ENCODE measurements around the gene TACR2. TPM values are rescaled to one million over a fixed set of nuclear protein-coding genes. Genes with fewer than 3 reads are reported as not detected.
A peak's percentile ranks its signal among the peaks of the same experiment; 100 is the strongest.

The TACR2 gene
- polyA plus RNA-seq (2012; ENCODE audit: insufficient read depth, insufficient read length), result not detected

GRCh38 chr10:69416695-69417094 is at the start of gene TACR2:
TSS of gene TACR2 (minus strand) at chr10:69416918. CDS start at chr10:69416323, 595 bp downstream.
- H3K4me3 ChIP-seq (ENCODE audit: low read length), result no peak within 1 kb of the TSS
- DNase-seq (ENCODE audit: low read depth, low spot score), result no peak

GRCh38 chr10:69466158-69466490 is 49.4 kb upstream of the TACR2 start:
- H3K4me3 ChIP-seq (ENCODE audit: low read length), result no peak overlapping the region
- no peak for DNase-seq (ENCODE audit: low read depth, low spot score)

DNA sequence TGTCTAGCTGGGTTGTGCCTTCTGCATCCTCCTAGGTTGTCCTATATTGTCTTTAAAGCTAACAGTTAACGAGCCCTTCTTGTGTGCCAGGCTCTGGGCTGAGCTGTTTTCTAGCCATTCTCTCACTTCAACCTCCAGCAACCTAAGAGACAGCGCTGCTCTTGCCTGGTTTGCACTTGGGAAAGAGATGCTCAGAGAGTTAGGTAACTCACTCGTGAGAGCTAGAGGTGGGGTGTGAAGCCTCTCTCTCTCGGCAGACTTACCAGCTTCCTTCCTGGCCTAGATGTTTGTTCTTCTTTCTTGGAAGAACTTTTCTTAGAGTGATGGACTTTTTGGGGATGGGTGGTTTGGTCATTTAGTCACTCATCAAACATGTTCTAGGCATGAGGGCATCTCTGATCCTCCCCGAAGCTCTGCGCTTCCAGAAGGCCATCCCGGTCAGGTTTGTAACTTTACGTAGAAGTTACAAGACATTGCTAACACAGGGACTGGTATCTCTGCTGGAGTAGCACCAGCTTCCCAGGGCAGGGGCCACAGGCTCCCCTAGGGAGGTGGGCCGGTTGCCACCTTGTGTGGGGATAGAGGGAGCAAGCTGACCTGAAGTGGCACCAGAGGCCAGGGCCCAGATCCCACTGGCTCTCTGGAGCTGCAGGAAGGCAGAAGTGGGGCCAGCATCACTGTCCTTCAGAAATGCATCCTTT is 48.9 kb upstream of the TACR2 start:
- no peak overlapping the region for H3K4me3 ChIP-seq (ENCODE audit: low read length)
- peak; percentile 28 for DNase-seq (ENCODE audit: low read depth, low spot score)

DNA sequence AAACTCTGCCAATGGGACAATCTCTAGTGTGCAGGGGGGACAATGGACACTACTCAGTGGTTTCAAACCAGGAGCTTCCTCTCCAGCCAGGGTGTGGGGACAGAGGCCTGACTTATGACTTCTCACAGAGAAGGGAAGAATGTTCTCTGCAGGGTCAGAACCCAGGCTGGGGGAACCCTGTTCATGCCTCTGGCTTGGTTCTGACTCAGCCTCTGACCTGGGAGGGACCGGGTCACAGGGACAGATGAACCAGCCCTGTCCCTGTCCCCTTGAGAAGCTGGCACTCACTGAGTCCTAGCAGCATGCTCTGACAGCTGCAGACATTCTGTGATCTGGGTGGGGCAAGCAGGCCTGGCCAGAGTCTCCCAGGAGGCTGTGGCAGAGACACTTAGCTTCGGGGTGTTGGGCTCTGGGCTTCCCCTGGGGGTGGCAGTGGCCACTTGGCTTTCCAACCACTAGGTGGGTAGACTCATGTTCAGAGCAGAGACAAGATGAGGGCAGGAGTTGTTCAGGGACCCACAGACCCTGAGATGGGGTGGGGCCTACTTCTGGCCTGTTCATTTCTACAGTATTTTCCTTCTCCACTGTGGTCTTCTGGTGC is 48.2 kb upstream of the TACR2 start:
- H3K4me3 ChIP-seq (ENCODE audit: low read length), result no peak overlapping the region
- peak; percentile 9 for DNase-seq (ENCODE audit: low read depth, low spot score)

- H3K4me3 ChIP-seq (ENCODE audit: low read length), result no peak overlapping the region
Measured at GRCh38 chr10:69464401-69464800, 47.7 kb upstream of the TACR2 start.

GRCh38 chr10:69463886-69464285 is 47.2 kb upstream of the TACR2 start:
- no peak overlapping the region for H3K4me3 ChIP-seq (ENCODE audit: low read length)
- DNase-seq (ENCODE audit: low read depth, low spot score), result no peak

More at GRCh38 chr10:69464401-69464800, 47.7 kb upstream of the TACR2 start:
- DNase-seq (ENCODE audit: low read depth, low spot score), result no peak

- no peak overlapping the region for H3K4me3 ChIP-seq (ENCODE audit: low read length)
- DNase-seq (ENCODE audit: low read depth, low spot score), result no peak
Measured at GRCh38 chr10:69461243-69462025, 44.7 kb upstream of the TACR2 start.

DNA sequence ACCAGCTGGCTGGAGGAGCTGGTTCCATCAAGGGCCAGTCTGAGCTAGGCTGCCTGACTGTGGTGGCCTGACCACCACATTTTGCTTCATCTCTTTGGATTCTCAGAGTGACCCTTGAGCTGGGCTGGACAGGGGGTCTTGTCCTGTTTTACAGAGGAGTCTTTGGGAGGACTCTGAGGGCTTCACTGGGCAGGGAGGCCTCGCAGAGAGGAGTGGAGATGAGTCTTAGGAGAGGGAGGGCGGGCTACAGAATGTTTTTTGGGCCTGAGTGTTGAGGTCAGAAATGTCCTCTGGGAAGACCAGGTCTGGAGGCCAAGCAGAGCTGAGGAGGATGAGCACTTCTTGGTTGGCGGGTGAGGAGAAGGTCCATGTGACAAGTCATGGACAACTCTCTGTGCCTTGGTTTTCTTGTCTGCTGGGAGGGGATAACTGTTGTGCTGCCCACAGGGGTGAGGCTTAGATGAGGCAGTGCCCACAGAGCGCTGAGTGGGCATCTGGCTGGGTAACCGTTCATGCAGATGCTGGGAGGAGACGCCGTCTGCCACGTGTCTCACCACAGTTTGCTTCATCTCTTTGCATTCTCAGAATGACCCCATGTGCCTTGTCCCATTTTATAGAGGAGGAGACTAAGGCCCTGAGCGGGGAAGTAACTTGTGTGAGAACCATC is 44.0 kb upstream of the TACR2 start:
- H3K4me3 ChIP-seq (ENCODE audit: low read length), result no peak overlapping the region
- no peak for DNase-seq (ENCODE audit: low read depth, low spot score)

DNA sequence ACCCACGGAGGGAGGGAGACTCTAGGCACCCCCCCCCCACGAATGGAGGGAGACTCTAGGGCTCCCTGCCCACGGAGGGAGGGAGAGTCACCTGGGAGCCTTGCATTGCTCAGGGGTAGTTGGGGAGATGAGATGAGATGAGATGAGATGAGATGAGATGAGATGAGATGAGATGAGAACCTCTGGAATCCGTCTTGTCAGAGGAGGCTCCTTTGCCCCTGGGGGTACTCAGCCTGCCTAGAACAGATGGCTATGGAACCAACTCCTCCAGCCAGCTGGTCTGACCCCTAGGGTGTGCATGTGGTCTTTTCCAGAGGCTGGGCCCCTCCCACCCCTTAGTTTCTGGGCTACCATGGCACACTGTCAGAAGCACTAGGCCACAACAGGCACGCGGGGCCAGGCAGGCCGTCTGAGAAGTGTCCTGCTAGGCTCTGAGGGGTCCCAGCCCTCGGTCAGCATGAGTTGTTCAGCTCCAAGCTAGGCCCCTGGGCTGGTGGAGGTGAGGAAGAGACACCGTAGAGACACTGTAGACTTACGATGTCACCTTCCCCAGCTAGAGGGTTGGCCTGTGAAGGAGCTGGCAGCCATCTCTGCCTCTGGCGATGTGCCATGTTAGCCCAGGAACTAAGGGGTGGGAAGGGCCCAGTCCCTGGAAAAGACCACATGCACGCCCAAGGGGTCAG is 43.3 kb upstream of the TACR2 start:
- DNase-seq (ENCODE audit: low read depth, low spot score), result no peak
- no peak overlapping the region for H3K4me3 ChIP-seq (ENCODE audit: low read length)

DNA sequence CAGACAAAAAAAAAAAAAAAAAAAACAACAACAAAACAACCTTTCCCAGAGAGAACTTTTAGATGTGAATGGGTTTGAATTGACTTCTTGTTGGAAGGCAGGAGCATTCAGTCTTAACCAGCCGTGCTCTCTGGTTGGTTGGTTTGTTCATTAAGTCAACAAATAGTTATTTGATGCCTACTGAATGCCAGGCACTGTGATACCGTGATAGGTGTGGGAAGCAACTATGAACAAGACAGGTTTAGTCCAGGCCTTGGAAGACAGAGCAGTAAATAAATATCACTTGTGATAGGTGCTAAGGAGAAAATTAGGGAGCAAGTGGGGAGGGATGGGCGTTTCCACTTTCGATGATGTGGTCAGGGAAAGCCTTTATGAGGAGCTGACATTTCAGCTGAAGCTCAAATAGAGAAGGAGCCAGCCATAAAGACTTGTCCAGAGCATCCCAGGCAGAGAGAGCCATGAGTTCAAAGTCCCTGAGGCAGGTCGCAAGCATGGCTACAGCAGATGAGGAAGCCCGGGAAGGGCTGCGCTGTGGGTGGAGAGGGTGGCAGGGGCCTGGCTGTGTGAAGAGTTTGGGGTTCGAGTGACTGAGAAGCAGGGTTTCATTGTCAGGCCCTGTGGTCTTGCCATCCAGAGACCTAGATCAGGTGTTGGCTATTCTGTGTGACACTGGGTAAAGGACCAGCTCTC is 42.5 kb upstream of the TACR2 start:
- no peak overlapping the region for H3K4me3 ChIP-seq (ENCODE audit: low read length)
- no peak for DNase-seq (ENCODE audit: low read depth, low spot score)

GRCh38 chr10:69458430-69459100 is 41.8 kb upstream of the TACR2 start:
- no peak overlapping the region for H3K4me3 ChIP-seq (ENCODE audit: low read length)
- no peak for DNase-seq (ENCODE audit: low read depth, low spot score)

- no peak overlapping the region for H3K4me3 ChIP-seq (ENCODE audit: low read length)
- DNase-seq (ENCODE audit: low read depth, low spot score), result no peak
Measured at GRCh38 chr10:69457771-69458237, 41.1 kb upstream of the TACR2 start.

- no peak for DNase-seq (ENCODE audit: low read depth, low spot score)
- no peak overlapping the region for H3K4me3 ChIP-seq (ENCODE audit: low read length)
Measured at GRCh38 chr10:69456880-69457693, 40.4 kb upstream of the TACR2 start.

DNA sequence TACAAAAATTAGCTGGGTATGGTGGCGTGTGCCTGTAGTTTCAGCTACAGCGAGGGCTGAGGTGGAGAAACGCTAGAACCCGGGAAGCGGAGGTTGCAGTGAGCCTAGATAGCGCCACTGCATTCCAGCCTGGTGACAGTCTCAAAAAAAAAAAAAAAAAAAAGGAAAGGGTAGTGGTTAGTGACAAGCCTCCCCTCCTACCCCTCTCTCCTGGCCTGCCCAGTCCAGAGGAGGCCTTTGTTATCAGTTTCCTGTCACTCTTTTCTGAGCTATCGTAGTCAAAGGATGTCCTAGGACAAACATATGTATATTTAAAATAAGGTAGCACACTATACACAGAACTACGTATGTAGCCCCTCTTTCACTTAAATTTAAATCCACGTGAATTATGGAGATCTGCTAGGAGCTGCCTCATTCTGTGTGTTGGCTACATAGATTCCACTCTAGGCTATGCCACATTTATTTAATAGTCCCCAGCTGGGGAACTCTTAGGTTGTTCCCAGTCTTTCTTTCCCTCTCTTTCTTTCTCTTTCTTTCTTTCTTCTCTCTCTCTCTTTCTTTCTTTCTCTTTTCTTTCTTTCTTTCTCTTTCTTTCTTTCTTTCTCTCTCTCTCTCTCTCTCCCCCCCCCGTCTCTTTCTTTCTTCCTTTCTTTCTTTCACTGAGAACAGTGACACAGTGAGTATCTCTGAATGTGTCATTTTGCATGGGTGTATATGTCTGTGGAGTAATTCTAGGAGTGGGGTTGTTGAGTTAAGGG is 38.5 kb upstream of the TACR2 start:
- DNase-seq (ENCODE audit: low read depth, low spot score), result no peak
- no peak overlapping the region for H3K4me3 ChIP-seq (ENCODE audit: low read length)

DNA sequence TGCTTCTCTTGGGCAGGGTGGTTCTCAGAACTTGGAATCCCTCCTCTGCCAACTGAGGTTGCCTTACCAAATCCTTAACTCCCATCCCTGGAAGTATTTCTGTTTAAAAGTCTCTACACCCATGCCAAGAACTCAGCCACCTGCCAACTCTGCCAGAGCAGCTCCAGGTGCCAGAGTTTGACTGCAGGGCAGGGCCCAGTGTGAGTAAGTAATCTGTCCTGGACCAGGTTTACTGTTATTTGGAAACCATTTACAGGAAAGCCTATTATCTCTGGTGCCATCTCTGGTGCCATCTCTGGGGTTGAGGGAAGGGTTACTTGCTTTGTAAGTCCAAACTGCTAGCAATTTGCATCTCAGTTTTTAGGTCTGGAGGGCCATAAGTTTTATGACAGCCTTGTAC is 37.1 kb upstream of the TACR2 start:
- DNase-seq (ENCODE audit: low read depth, low spot score), result no peak
- H3K4me3 ChIP-seq (ENCODE audit: low read length), result no peak overlapping the region

DNA sequence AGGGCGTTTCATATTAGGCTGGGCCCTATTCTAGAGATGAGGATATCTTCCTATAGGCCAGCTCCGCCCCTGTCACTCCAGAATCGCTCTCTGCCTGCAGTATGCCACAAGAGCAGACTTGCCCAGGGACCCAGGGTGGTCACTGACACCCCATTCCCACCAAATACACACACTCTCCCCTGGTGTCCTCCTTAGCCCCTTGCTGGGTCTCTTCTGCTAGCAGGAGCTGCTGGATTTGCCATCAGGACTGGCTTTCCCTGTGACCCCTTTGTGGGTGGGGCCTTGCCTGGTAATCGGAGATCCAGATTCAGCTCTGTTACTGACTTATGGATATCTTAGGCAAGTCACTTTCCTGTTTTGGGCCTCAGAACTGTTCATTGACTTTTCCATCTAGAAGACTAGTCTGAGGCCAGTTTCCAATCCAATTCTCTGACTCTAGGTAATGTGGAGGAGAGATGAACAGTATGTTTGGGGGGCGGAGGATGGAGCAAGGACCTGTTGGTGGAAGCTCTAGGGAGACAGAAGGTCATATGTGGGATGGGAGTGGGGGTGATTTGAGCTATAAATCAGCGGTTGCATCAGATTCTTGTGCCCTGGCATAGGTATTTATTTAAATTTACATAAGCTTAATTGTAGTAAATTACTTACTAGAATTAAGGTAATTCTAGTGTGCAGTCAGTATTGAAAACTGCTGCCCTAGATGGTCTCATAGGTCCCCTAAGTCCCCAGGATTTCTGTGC is 36.1 kb upstream of the TACR2 start:
- no peak for DNase-seq (ENCODE audit: low read depth, low spot score)
- H3K4me3 ChIP-seq (ENCODE audit: low read length), result no peak overlapping the region

Data from Jurkat, Clone E6-1 (cell line).